Measurements from ENCODE around the gene FAM13C.

DNA sequence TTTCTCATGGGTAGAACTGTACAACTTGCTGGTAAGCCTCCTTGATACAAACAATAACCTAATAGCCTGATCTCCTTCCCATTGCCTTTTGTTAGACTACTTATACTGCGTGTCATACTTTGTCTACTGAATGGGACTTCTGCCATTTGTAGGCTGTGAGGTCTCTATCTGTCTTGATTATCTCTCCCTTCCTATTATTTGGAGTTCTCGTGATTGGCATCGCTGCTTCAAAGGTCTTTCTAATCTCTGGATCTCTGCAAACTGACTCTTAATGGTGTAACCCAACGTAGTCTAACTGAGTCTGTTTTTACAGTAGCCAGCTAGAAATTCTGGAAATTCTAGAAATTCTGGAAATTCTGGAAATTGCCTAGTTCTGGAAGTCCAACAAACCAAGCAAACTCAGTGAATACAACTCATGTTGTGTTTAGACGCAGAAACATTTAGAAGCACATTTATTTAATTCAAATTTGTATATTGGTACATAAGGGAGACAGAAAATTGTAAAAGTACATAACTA lies 156.1 kb downstream of the FAM13C start:
- TF ChIP-seq ZNF565 (CRISPR knock-in tag; conservative IDR thresholded peaks at IDR 0.05; ENCODE audit: low read depth) (no peak), ZNF70 (CRISPR knock-in tag; IDR thresholded peaks at IDR 0.05) (no peak), GLIS3 (CRISPR knock-in tag; IDR thresholded peaks at IDR 0.05) (no peak), ARNTL (CRISPR knock-in tag; IDR thresholded peaks at IDR 0.05; ENCODE audit: borderline replicate concordance, low read depth) (no peak), RARB (CRISPR knock-in tag; IDR thresholded peaks at IDR 0.05) (no peak), TCF4 (CRISPR knock-in tag; IDR thresholded peaks at IDR 0.05; ENCODE audit: borderline replicate concordance) (no peak), OSR1 (CRISPR knock-in tag; IDR thresholded peaks at IDR 0.05) (no peak), PPARA (CRISPR knock-in tag; IDR thresholded peaks at IDR 0.05; ENCODE audit: borderline replicate concordance) (no peak), ZFP3 (CRISPR knock-in tag; IDR thresholded peaks at IDR 0.05) (no peak), ZFP30 (CRISPR knock-in tag; IDR thresholded peaks at IDR 0.05) (no peak), ZNF8 (CRISPR knock-in tag; IDR thresholded peaks at IDR 0.05) (no peak), CSDC2 (CRISPR knock-in tag; IDR thresholded peaks at IDR 0.05) (no peak)
- TF ChIP-seq, protein P1, sequence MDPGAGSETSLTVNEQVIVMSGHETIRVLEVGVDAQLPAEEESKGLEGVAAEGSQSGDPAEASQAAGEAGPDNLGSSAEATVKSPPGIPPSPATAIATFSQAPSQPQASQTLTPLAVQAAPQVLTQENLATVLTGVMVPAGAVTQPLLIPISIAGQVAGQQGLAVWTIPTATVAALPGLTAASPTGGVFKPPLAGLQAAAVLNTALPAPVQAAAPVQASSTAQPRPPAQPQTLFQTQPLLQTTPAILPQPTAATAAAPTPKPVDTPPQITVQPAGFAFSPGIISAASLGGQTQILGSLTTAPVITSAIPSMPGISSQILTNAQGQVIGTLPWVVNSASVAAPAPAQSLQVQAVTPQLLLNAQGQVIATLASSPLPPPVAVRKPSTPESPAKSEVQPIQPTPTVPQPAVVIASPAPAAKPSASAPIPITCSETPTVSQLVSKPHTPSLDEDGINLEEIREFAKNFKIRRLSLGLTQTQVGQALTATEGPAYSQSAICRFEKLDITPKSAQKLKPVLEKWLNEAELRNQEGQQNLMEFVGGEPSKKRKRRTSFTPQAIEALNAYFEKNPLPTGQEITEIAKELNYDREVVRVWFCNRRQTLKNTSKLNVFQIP (CRISPR knock-in tag; IDR thresholded peaks at IDR 0.05; ENCODE audit: borderline replicate concordance, low read depth) = no peak
- TF ChIP-seq, protein P2, sequence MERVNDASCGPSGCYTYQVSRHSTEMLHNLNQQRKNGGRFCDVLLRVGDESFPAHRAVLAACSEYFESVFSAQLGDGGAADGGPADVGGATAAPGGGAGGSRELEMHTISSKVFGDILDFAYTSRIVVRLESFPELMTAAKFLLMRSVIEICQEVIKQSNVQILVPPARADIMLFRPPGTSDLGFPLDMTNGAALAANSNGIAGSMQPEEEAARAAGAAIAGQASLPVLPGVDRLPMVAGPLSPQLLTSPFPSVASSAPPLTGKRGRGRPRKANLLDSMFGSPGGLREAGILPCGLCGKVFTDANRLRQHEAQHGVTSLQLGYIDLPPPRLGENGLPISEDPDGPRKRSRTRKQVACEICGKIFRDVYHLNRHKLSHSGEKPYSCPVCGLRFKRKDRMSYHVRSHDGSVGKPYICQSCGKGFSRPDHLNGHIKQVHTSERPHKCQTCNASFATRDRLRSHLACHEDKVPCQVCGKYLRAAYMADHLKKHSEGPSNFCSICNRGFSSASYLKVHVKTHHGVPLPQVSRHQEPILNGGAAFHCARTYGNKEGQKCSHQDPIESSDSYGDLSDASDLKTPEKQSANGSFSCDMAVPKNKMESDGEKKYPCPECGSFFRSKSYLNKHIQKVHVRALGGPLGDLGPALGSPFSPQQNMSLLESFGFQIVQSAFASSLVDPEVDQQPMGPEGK (CRISPR knock-in tag; IDR thresholded peaks at IDR 0.05; ENCODE audit: borderline replicate concordance) = no peak
